ENCODE data around the gene TMEM200C.
A peak's percentile ranks its signal among the peaks of the same experiment; 100 is the strongest.

The TMEM200C gene

GRCh38 chr18:5879479-5879882 lies 15.8 kb downstream of the TMEM200C start:
- no peak overlapping the region for H3K4me2 ChIP-seq (ENCODE audit: low read length)
- no peaks in the 10 kb centered on the region for H3K79me2 ChIP-seq
- H3K27ac ChIP-seq: no peak overlapping the region
- H3K27me3 ChIP-seq (ENCODE audit: control insufficient read depth, insufficient read depth, low read length): no peaks in the 10 kb centered on the region
- peak; percentile 82 for TF ChIP-seq CTCF (IDR thresholded peaks at IDR 0.05)
- no peaks in the 10 kb centered on the region for H3K9me3 ChIP-seq (ENCODE audit: control insufficient read depth, low read length)
- no peaks in the 10 kb centered on the region for H3K36me3 ChIP-seq (ENCODE audit: control insufficient read depth, insufficient read depth, low read length)
- H2AFZ ChIP-seq: no peak overlapping the region
- H3K9ac ChIP-seq: no peak overlapping the region
- no peaks in the 10 kb centered on the region for H3K4me1 ChIP-seq
- H3K4me3 ChIP-seq (ENCODE audit: low read depth, low read length): no peak overlapping the region

- H3K9me3 ChIP-seq (ENCODE audit: control insufficient read depth, low read length): no peaks in the 10 kb centered on the region
- no peak overlapping the region for H3K9ac ChIP-seq
- no peaks in the 10 kb centered on the region for H3K79me2 ChIP-seq
- no peak overlapping the region for H3K4me3 ChIP-seq (ENCODE audit: low read depth, low read length)
- no peaks in the 10 kb centered on the region for H3K36me3 ChIP-seq (ENCODE audit: control insufficient read depth, insufficient read depth, low read length)
- no peaks in the 10 kb centered on the region for H3K27me3 ChIP-seq (ENCODE audit: control insufficient read depth, insufficient read depth, low read length)
- H3K4me1 ChIP-seq: no peaks in the 10 kb centered on the region
- H2AFZ ChIP-seq: no peak overlapping the region
- no peak overlapping the region for H3K27ac ChIP-seq
- no peak for TF ChIP-seq CTCF (IDR thresholded peaks at IDR 0.05)
- H3K4me2 ChIP-seq (ENCODE audit: low read length): no peak overlapping the region
These were observed 18.4 kb downstream of the TMEM200C start for GRCh38 chr18:5876891-5877290.

GRCh38 chr18:5874336-5874735 lies 21.0 kb downstream of the TMEM200C start:
- Histone ChIP-seq H3K79me2 (no peaks in the 10 kb centered on the region), H3K9me3 (ENCODE audit: control insufficient read depth, low read length) (no peaks in the 10 kb centered on the region), H3K4me1 (no peaks in the 10 kb centered on the region), H3K4me3 (ENCODE audit: low read depth, low read length) (no peak overlapping the region), H3K27me3 (ENCODE audit: control insufficient read depth, insufficient read depth, low read length) (no peaks in the 10 kb centered on the region), H3K9ac (no peak overlapping the region), H3K27ac (no peak overlapping the region), H3K4me2 (ENCODE audit: low read length) (no peak overlapping the region), H2AFZ (no peak overlapping the region), H3K36me3 (ENCODE audit: control insufficient read depth, insufficient read depth, low read length) (no peaks in the 10 kb centered on the region)
- TF ChIP-seq CTCF (IDR thresholded peaks at IDR 0.05): no peak

- no peak overlapping the region for H2AFZ ChIP-seq
These were observed 22.4 kb downstream of the TMEM200C start for GRCh38 chr18:5872886-5873285.

More at GRCh38 chr18:5872886-5873285, 22.4 kb downstream of the TMEM200C start:
- H3K9ac ChIP-seq: no peak overlapping the region
- H3K36me3 ChIP-seq (ENCODE audit: control insufficient read depth, insufficient read depth, low read length): no peaks in the 10 kb centered on the region
- H3K4me1 ChIP-seq: no peaks in the 10 kb centered on the region
- no peak for TF ChIP-seq CTCF (IDR thresholded peaks at IDR 0.05)
- H3K4me3 ChIP-seq (ENCODE audit: low read depth, low read length): no peak overlapping the region
- no peaks in the 10 kb centered on the region for H3K27me3 ChIP-seq (ENCODE audit: control insufficient read depth, insufficient read depth, low read length)
- no peaks in the 10 kb centered on the region for H3K79me2 ChIP-seq
- H3K9me3 ChIP-seq (ENCODE audit: control insufficient read depth, low read length): no peaks in the 10 kb centered on the region
- no peak overlapping the region for H3K27ac ChIP-seq
- no peak overlapping the region for H3K4me2 ChIP-seq (ENCODE audit: low read length)
